GM11168 (cell line): ENCODE measurements around the gene CD151.

Experiments used
- in situ Hi-C: fragments of 300-500 bp; cut with MboI; formaldehyde crosslinking; loops from one replicate; pipeline ENCODE4 v1.12.0; 2022; ENCODE audit warnings: low sequenced_read_pairs; ENCODE audit not compliant: unreplicated experiment

The CD151 gene

GRCh38 chr11:832529-833113, at the start of gene CD151:
Gene CD151 (plus strand): TSS chr11:832952. CDS start chr11:836070, 3,118 bp downstream.
- in situ Hi-C loops, result no loop called here

GRCh38 chr11:783581-784015, 49.2 kb upstream of the CD151 start:
- in situ Hi-C loops, result no loop called here

- in situ Hi-C loops, result no loop called here
Measured at GRCh38 chr11:786235-787083, 46.3 kb upstream of the CD151 start.

GRCh38 chr11:787084-787675, 45.6 kb upstream of the CD151 start:
- in situ Hi-C loops, result no loop called here

GRCh38 chr11:788009-788640, 44.6 kb upstream of the CD151 start:
- in situ Hi-C loops, result no loop called here

GRCh38 chr11:788953-789940, 43.5 kb upstream of the CD151 start:
- in situ Hi-C loops, result no loop called here

GRCh38 chr11:789943-790342, 42.8 kb upstream of the CD151 start, which contains the start of gene CEND1:
Gene CEND1 (minus strand): TSS chr11:790090. CDS start chr11:788576, 1,514 bp downstream.
- in situ Hi-C loops, result no loop called here

GRCh38 chr11:790721-791564, 41.8 kb upstream of the CD151 start:
- in situ Hi-C loops, result no loop called here

- in situ Hi-C loops, result no loop called here
Measured at GRCh38 chr11:791658-792534, 40.9 kb upstream of the CD151 start.

GRCh38 chr11:792535-792821, 40.3 kb upstream of the CD151 start:
- in situ Hi-C loops, result no loop called here

- in situ Hi-C loops, result no loop called here
Measured at GRCh38 chr11:792873-793272, 39.9 kb upstream of the CD151 start.

- in situ Hi-C loops, result no loop called here
Measured at GRCh38 chr11:793556-793955, 39.2 kb upstream of the CD151 start.

- in situ Hi-C loops, result no loop called here
Measured at GRCh38 chr11:794013-794765, 38.6 kb upstream of the CD151 start.

GRCh38 chr11:794766-795633, 37.8 kb upstream of the CD151 start:
- in situ Hi-C loops, result no loop called here

- in situ Hi-C loops, result no loop called here
Measured at GRCh38 chr11:795634-796564, 36.9 kb upstream of the CD151 start.
